Small intestine (tissue), 7 donors: Measurements from ENCODE around the gene CAMK2G. TPM values are rescaled to one million over a fixed set of nuclear protein-coding genes. Genes with fewer than 3 reads are reported as not detected.

Experiments used
- DNase-seq, 2 donors: peaks; one replicate each; pipeline versions ENCODE4 v3.0.0 to v3.0.0-alpha.2; 2013
- FAIRE-seq: peaks from 2 replicates; lab custom pipeline; 2012; peaks lifted over from hg19 to GRCh38; lab: Jason Lieb, UNC
- H3K27ac ChIP-seq, 3 donors: one replicate each; pipeline ENCODE4 v1.5.1; 2013; ENCODE audit warnings: low read length in 2 of 3, mild to moderate bottlenecking in 2 of 3, control low read depth in 1 of 3, inconsistent platforms in 1 of 3, low read depth in 1 of 3, moderate library complexity in 1 of 3
- H3K27me3 ChIP-seq, 3 donors: one replicate each; pipeline ENCODE4 v1.6.1; 2013; ENCODE audit warnings: low read length in 3 of 3, inconsistent platforms in 1 of 3; ENCODE audit not compliant: control insufficient read depth in 3 of 3, insufficient read depth in 3 of 3
- H3K36me3 ChIP-seq, 3 donors: one replicate each; pipeline ENCODE4 v1.6.1; 2013; ENCODE audit warnings: low read length in 3 of 3, inconsistent platforms in 1 of 3, low read depth in 1 of 3, mild to moderate bottlenecking in 1 of 3, moderate library complexity in 1 of 3; ENCODE audit not compliant: control insufficient read depth in 3 of 3, insufficient read depth in 2 of 3
- H3K4me1 ChIP-seq, 3 donors: one replicate each; pipeline ENCODE4 v1.6.1; 2013; ENCODE audit warnings: low read length in 2 of 3, inconsistent platforms in 1 of 3, low read depth in 1 of 3, mild to moderate bottlenecking in 1 of 3, moderate library complexity in 1 of 3; ENCODE audit not compliant: control insufficient read depth in 3 of 3, insufficient read depth in 2 of 3
- H3K4me3 ChIP-seq, 3 donors: one replicate each; pipeline ENCODE4 v1.5.1; 2013; ENCODE audit warnings: low read length in 3 of 3, control low read depth in 1 of 3, inconsistent platforms in 1 of 3, low read depth in 1 of 3, mild to moderate bottlenecking in 1 of 3, moderate library complexity in 1 of 3
- H3K9me3 ChIP-seq, 2 donors: one replicate each; pipeline ENCODE4 v1.6.1; 2013; ENCODE audit warnings: low read depth in 1 of 2, low read length in 1 of 2; ENCODE audit not compliant: control insufficient read depth in 2 of 2, insufficient read depth in 1 of 2
- WGBS, 3 donors: extraction: QIAGEN DNeasy Blood & Tissue Kit; methylation state at CpG; one replicate each; pipeline ENCODE4 v1.1.7; 2013; 5-methylcytosine and 5-hydroxymethylcytosine counted together
- polyA plus RNA-seq, 4 donors: library from polyadenylated mRNA; stranded (reverse) in 3 of 4; unstranded in 1 of 4; fragments of 200-250 nt in 3 of 4; fragments of 120-200 nt in 1 of 4; gene quantifications; one replicate each; pipeline versions ENCODE4 v1.2.1 to v1.2.3, GENCODE V29; 2013
- donor health status: healthy with polysubstance abuse.
- donor health status: control.
- donor health status: control.
- donor health status: Bipolar disorder and iron deficiency.
- donor health status: healthy.

The CAMK2G gene
- polyA plus RNA-seq, 4 donors = 33.1 to 74.9 (median 46.8) TPM

DNA sequence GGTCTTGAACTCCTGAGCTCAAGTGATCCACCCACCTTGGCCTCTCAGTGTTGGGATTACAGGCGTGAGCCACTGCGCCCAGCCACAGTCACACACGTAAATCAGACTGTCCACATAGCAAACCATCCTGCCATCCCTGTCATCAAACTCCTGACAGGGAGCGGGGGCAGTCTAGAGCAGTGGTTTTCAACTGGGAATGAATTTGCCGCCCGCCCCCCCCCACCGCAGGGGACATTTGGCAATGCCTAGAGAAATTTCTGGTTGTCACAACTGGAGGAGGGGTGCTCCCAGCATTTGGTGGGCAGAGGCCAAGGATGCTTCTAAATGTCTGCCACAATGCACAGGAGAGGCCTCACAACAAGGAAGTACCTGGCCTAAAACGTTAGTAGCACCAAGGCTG is 24.1 kb downstream of the CAMK2G start:
- H3K27me3 ChIP-seq = no peaks in the 10 kb centered on the region
- H3K4me3 ChIP-seq = no peak overlapping the region
- H3K4me1 ChIP-seq = peaks cover 4 to 13% (median 12%) of the 10 kb centered on the region in 3 donors
- peak overlapping the region in 2 of 3 donors; percentile 24 to 69 for H3K27ac ChIP-seq
- FAIRE-seq = no peak
- no peak for DNase-seq
- 83 to 88% (median 86%) methylated on average over 8 of the region's 8 CpGs for WGBS, 3 donors
- no peaks in the 10 kb centered on the region for H3K9me3 ChIP-seq
- peaks cover 3 to 86% (median 49%) of the 10 kb centered on the region in 3 donors for H3K36me3 ChIP-seq

DNA sequence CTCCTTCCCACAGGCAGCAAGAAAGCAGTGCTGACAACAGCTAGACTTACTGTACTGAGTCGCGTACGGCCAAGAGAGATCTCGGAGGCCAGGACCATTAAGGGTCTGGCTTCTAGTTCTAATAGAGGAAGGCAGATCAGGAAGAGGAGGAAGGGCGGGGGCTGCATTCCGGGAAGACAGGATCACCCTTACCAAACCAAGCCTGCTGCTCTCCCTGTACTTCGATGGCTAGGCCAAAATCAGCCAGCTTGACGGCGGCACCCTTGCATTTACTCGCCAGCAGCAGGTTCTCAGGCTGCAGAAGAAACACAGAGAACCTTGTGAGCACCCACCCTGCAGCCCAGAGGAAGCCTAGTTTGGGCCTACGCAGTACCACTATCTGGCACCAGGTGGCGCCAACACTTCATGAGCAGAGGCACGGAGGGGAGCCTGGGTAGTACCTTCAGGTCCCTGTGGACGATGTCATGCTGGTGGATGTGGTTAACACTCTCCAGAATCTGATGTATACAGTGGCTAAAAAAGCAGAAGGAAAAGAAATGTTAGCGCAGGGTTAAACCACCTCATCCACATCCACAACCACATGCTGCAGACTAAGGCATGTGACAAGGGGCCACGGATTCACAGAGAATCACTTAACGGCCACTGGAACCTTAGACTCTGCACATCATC is 25.4 kb downstream of the CAMK2G start:
- peak; percentile 83 to 85 for DNase-seq
- 38 to 51% (median 42%) methylated on average over 17 of the region's 17 CpGs for WGBS, 3 donors
- Histone ChIP-seq H3K9me3 (no peaks in the 10 kb centered on the region), H3K4me1 (peaks cover 0 to 5% (median under 1%) of the 10 kb centered on the region in 3 donors), H3K4me3 (no peak overlapping the region), H3K36me3 (peaks cover 3 to 88% (median 49%) of the 10 kb centered on the region in 3 donors), H3K27me3 (no peaks in the 10 kb centered on the region), H3K27ac (peak overlapping the region in 1 of 3 donors; percentile 15)
- no peak for FAIRE-seq

DNA sequence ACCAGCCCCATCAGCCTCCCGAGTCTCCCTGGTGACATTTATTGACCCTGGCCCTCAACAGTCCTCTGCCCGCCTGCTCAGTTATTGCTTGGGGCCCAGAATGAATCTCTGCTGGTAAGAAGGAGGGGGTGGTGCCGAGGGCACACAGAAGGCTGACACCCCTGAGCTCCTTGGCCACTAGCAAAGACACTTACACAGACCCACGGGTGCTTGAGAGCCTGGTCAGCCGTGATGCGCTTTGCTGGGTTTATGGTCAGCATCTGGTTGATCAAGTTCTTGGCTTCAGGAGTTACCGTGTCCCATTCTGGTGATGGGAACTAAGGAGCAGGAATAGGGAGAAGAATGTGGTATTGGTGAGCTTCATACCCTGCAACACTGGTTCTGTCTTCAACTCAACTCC is 27.3 kb downstream of the CAMK2G start:
- DNase-seq (no peak), FAIRE-seq (no peak)
- H3K9me3 ChIP-seq = no peaks in the 10 kb centered on the region
- H3K36me3 ChIP-seq = peaks cover 5 to 90% (median 41%) of the 10 kb centered on the region in 3 donors
- H3K4me3 ChIP-seq = no peak overlapping the region
- H3K4me1 ChIP-seq = no peaks in the 10 kb centered on the region
- 94 to 95% (median 94%) methylated on average over 7 of the region's 7 CpGs for WGBS, 3 donors
- H3K27ac ChIP-seq = no peak overlapping the region
- H3K27me3 ChIP-seq = no peaks in the 10 kb centered on the region

DNA sequence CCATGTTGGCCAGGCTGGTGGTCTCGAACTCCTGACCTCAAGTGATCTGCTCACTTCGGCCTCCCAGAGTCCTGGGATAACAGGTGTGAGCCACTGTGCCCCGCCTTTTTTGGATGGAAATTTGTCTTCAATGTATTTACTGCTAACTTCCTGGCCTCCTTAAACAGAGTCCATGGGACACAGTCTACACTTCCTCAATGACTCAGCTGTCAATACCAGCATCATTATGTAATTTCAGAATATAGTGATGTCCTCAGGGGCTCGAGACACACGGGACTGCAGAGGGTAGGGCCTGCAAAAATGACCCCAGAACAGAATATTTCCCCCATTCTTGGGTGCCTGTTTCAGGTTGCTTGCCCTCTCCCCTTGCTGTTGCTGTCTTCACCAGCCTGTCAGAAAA is 31.1 kb downstream of the CAMK2G start:
- H3K27ac ChIP-seq = no peak overlapping the region
- no peaks in the 10 kb centered on the region for H3K4me1 ChIP-seq
- H3K9me3 ChIP-seq = no peaks in the 10 kb centered on the region
- DNase-seq (no peak), FAIRE-seq (no peak)
- H3K4me3 ChIP-seq = no peak overlapping the region
- WGBS, 3 donors = 53 to 70% (median 55%) methylated on average over 5 of the region's 5 CpGs
- H3K36me3 ChIP-seq = peaks cover 11 to 90% (median 41%) of the 10 kb centered on the region in 3 donors
- H3K27me3 ChIP-seq = no peaks in the 10 kb centered on the region

DNA sequence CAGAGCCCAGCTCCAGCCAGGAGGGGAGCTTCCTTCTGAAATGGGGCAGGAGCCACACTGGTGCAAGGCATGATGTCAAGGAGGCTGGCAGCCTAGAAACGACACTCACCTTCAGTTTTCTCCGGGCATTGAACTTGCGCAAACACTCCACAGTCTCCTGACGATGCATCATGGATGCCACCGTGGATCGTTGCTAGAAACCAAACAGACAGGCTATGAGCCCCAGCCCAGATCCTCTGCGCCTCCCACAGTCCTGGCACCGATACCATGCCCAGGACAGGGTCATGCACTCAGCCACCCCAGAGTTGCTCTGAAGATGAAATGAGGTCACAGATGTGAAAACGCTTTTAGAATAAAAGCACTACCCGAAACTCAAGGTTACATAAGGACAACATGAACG is 32.0 kb downstream of the CAMK2G start:
- FAIRE-seq (no peak), DNase-seq (no peak)
- H3K27me3 ChIP-seq = no peaks in the 10 kb centered on the region
- WGBS, 3 donors = 88 to 94% (median 89%) methylated on average over 11 of the region's 11 CpGs
- no peak overlapping the region for H3K27ac ChIP-seq
- H3K9me3 ChIP-seq = no peaks in the 10 kb centered on the region
- H3K36me3 ChIP-seq = peaks cover 7 to 89% (median 37%) of the 10 kb centered on the region in 3 donors
- H3K4me3 ChIP-seq = no peak overlapping the region
- H3K4me1 ChIP-seq = no peaks in the 10 kb centered on the region

DNA sequence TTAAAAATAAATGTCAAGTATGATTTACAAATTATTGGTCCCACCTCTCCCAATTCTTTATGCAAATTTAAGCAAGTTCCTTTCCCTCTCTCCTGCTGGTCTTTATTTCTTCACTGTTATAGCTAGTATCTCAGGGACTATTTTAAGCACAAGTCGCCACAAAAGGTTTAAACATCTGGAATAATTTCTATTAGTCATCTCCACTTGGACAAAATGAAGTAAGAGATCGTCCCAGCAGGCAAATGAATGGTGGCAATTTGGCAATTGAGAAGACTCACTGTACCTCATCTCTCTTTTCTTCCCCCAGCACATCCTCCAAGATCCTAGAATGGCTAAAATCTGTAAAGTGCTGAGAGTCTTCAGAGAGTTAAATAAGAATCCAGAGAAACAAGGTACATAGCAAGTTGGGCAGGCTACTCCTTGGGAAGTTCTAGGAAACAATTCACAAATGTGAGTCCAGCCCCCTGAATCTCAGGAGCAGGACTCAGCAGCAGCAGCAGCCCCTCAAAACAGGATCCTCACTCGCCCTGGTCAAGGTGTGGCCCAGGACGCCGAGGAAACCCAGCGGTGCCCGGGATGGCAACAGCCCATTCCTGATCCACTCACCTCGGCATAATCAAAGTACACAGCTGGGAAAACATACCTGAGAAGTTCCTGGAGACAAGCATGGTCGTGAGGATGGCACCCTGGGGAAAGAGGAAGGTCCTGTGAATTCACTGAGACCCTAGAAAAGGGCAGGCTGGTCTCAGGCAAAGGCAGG is 32.6 kb downstream of the CAMK2G start:
- no peaks in the 10 kb centered on the region for H3K4me1 ChIP-seq
- no peak for FAIRE-seq
- no peaks in the 10 kb centered on the region for H3K9me3 ChIP-seq
- peaks cover 8 to 87% (median 32%) of the 10 kb centered on the region in 3 donors for H3K36me3 ChIP-seq
- no peak overlapping the region for H3K27ac ChIP-seq
- H3K4me3 ChIP-seq = no peak overlapping the region
- 84 to 87% (median 86%) methylated on average over 9 of the region's 9 CpGs for WGBS, 3 donors
- no peak for DNase-seq
- H3K27me3 ChIP-seq = no peaks in the 10 kb centered on the region

DNA sequence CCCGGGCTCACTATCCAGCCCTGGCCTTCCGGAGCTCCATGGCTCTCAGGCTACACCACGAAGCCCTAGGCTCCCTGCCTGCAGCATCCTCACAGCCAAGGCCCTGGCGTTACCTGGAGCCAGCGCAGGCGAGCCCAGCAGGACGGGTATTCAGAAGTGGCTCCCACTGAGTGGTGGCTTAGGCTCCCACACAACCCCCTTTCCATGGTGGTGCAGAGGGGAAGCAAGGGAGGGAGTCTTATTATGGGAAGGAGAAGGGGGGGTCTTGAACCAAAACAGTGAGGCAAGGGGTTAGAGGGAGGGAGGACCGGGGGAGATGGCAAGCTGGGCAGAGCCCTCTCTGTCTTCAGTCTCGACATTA is 33.3 kb downstream of the CAMK2G start:
- H3K36me3 ChIP-seq = peaks cover 15 to 91% (median 32%) of the 10 kb centered on the region in 3 donors
- DNase-seq = no peak
- H3K27ac ChIP-seq = no peak overlapping the region
- H3K4me3 ChIP-seq = no peak overlapping the region
- WGBS, 3 donors = 94 to 96% (median 95%) methylated on average over 9 of the region's 9 CpGs
- FAIRE-seq = no peak
- no peaks in the 10 kb centered on the region for H3K9me3 ChIP-seq
- H3K27me3 ChIP-seq = no peaks in the 10 kb centered on the region
- H3K4me1 ChIP-seq = no peaks in the 10 kb centered on the region

DNA sequence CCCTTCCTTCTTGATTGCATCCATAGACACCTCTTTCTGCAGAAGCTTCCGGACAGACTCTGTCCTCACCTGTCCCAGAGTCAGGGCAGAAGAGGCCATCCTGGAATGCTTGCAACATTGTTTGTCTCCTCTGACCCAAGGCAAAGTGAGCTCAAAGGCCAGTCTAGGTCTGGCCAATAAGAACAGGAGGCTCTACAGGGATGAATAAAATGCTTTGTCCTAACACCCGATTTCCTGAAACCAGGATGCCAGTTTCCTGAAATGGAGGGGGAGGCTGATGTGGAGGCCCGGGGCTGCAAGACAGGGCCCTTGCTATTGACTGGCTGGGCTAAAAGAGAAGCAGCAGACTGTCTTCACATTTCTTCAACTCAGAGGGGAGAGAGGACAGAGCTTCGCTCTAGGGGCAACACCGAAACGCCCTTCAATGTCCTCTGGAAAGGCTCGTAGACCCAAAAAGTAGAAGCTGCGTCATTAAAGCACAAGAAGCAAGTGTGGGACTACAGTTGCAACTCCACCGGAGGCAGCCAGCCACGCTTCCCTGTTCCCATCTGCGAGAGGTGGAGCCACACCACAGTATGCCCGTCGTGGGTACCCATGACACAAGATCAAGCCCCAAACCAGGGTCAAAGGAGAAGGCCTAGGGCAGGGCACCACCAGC is 33.8 kb downstream of the CAMK2G start:
- Histone ChIP-seq H3K36me3 (peaks cover 15 to 92% (median 33%) of the 10 kb centered on the region in 3 donors), H3K4me1 (no peaks in the 10 kb centered on the region), H3K27me3 (no peaks in the 10 kb centered on the region), H3K9me3 (no peaks in the 10 kb centered on the region), H3K27ac (no peak overlapping the region), H3K4me3 (no peak overlapping the region)
- FAIRE-seq = no peak
- DNase-seq = no peak
- WGBS, 3 donors = 88 to 94% (median 92%) methylated on average over 13 of the region's 13 CpGs
